ENCODE measurements around the gene SPOCK3.

- TF ChIP-seq CEBPB (IDR thresholded peaks at IDR 0.05; ENCODE audit: borderline replicate concordance, low read depth, low read length): no peak
- TF ChIP-seq SMC3 (IDR thresholded peaks at IDR 0.05; ENCODE audit: low read length): no peak
- TF ChIP-seq FOSL2 (CRISPR knock-in tag; IDR thresholded peaks at IDR 0.05): no peak
- TF ChIP-seq MAZ (IDR thresholded peaks at IDR 0.05; ENCODE audit: borderline replicate concordance, low read depth, low read length): no peak
- no peak for TF ChIP-seq MAZ (CRISPR knock-in tag; IDR thresholded peaks at IDR 0.05; ENCODE audit: low read depth)
- TF ChIP-seq SIN3A (IDR thresholded peaks at IDR 0.05; ENCODE audit: borderline replicate concordance, low read depth, low read length): no peak
- no peak for TF ChIP-seq ZNF331 (CRISPR knock-in tag; IDR thresholded peaks at IDR 0.05)
- TF ChIP-seq MLXIP (CRISPR knock-in tag; IDR thresholded peaks at IDR 0.05; ENCODE audit: borderline replicate concordance): no peak
- TF ChIP-seq YY1 (IDR thresholded peaks at IDR 0.05; ENCODE audit: insufficient read depth, insufficient replicate concordance, low read depth, low read length): no peak
- TF ChIP-seq HNRNPLL (IDR thresholded peaks at IDR 0.05; ENCODE audit: low read depth, low read length, poor library complexity, severe bottlenecking): no peak
- TF ChIP-seq POLR2A (IDR thresholded peaks at IDR 0.05; ENCODE audit: insufficient read depth in 1 of 2, low read depth in 2 of 2, low read length in 2 of 2): no peak
- no peak for TF ChIP-seq ZBTB39 (CRISPR knock-in tag; IDR thresholded peaks at IDR 0.05)
- TF ChIP-seq E2F2 (CRISPR knock-in tag; IDR thresholded peaks at IDR 0.05; ENCODE audit: borderline replicate concordance): no peak
Observed at GRCh38 chr4:167102475-167102874, 131.8 kb downstream of the SPOCK3 start.
